Gastroesophageal sphincter (tissue), 4 donors: ENCODE results near the gene BRD3. TPM values are rescaled to one million over a fixed set of nuclear protein-coding genes. Genes with fewer than 3 reads are reported as not detected.

Source experiments
- ATAC-seq: fragments of 150-250 bp; one replicate; pipeline ENCODE4 v1.9.1; 2016; ENCODE audit warnings: mild to moderate bottlenecking, moderate library complexity
- H3K27ac ChIP-seq, 4 donors: fragments of 200-600 bp; sonication (generic) in 3 of 4; 1 replicate in 3 of 4; 2 replicates in 1 of 4; pipeline ENCODE4 v1.5.1; 2016 to 2019
- H3K27me3 ChIP-seq: fragments of 200-600 bp; sonication (generic); one replicate; pipeline ENCODE4 v1.5.1; 2019
- H3K36me3 ChIP-seq, 2 donors: fragments of 200-600 bp; sonication (generic); one replicate each; pipeline ENCODE4 v1.5.1; 2019; ENCODE audit warnings: control low read depth in 1 of 2
- H3K4me1 ChIP-seq, 3 donors: fragments of 200-600 bp; sonication (generic); 1 replicate in 2 of 3; 2 replicates in 1 of 3; pipeline ENCODE4 v1.5.1; 2016 to 2019; ENCODE audit warnings: control low read depth in 2 of 3
- H3K4me3 ChIP-seq, 2 donors: fragments of 200-600 bp; sonication (generic); one replicate each; pipeline ENCODE4 v1.5.1; 2019; ENCODE audit warnings: mild to moderate bottlenecking in 1 of 2, moderate library complexity in 1 of 2
- H3K9me3 ChIP-seq, 3 donors: fragments of 200-600 bp; sonication (generic); one replicate each; pipeline ENCODE4 v1.5.1; 2017 to 2019; ENCODE audit warnings: control low read depth in 2 of 3
- CTCF ChIP-seq, 4 experiments: fragments of 200-600 bp in 2 of 4; fragments of 450-650 bp in 2 of 4; sonication (generic) in 1 of 4; IDR thresholded peaks; one replicate each; pipeline ENCODE4 v1.5.1; 2017 to 2019; ENCODE audit warnings: antibody characterized with exemption in 4 of 4, mild to moderate bottlenecking in 2 of 4, moderate library complexity in 2 of 4
- EP300 ChIP-seq: sonication (generic); formaldehyde crosslinking; IDR thresholded peaks from one replicate; pipeline ENCODE4 v1.6.1; 2017; ENCODE audit warnings: antibody characterized with exemption, mild to moderate bottlenecking
- POLR2A ChIP-seq, 2 donors: fragments of 450-650 bp; IDR thresholded peaks; one replicate each; pipeline ENCODE4 v1.6.1; 2017; ENCODE audit warnings: antibody characterized with exemption in 2 of 2, mild to moderate bottlenecking in 2 of 2, moderate library complexity in 1 of 2
- POLR2AphosphoS5 ChIP-seq: sonication (generic); formaldehyde crosslinking; IDR thresholded peaks from one replicate; pipeline ENCODE4 v1.6.1; 2017; ENCODE audit warnings: antibody characterized with exemption
- WGBS, 2 donors: methylation state at CpG; one replicate each; pipeline ENCODE4 v1.1.5; 2018; ENCODE audit warnings: low coverage in 1 of 2; 5-methylcytosine and 5-hydroxymethylcytosine counted together
- total RNA-seq, 4 donors: library from RNA; depleted of rRNA; stranded (reverse); fragments of >200 nt; gene quantifications; one replicate each; pipeline ENCODE4 v1.1.0, GENCODE V29; 2016

Gene BRD3
- total RNA-seq, 4 donors from 2014 or later: 22.2 to 38.9 (median 27.2) TPM

GRCh38 chr9:134028076-134028475 lies 39.8 kb downstream of the BRD3 start:
- 80 to 89% methylated on average over 8 to 9 of the region's 9 CpGs for WGBS, 2 donors
- TF ChIP-seq EP300: no peak
- TF ChIP-seq POLR2AphosphoS5: no peak
- no peak for TF ChIP-seq CTCF (IDR thresholded peaks at IDR 0.05)
- no peak for TF ChIP-seq POLR2A (IDR thresholded peaks at IDR 0.05)
- ATAC-seq: no peak

GRCh38 chr9:134027561-134027960 lies 40.3 kb downstream of the BRD3 start:
- peaks cover 0 to 58% of the 10 kb centered on the region in 2 donors for H3K36me3 ChIP-seq
- no peak for ATAC-seq
- TF ChIP-seq POLR2AphosphoS5: no peak
- TF ChIP-seq EP300: no peak
- no peak for TF ChIP-seq CTCF (IDR thresholded peaks at IDR 0.05)
- no peak for TF ChIP-seq POLR2A (IDR thresholded peaks at IDR 0.05)
- H3K27ac ChIP-seq: no peak overlapping the region
- peaks cover 0 to 22% (median 9%) of the 10 kb centered on the region in 3 donors for H3K4me1 ChIP-seq
- no peak overlapping the region for H3K4me3 ChIP-seq
- 80% methylated on average over 5 of the region's 7 CpGs; no CpG with 5 or more reads in 1 of the 2 donors for WGBS, 2 donors
- no peaks in the 10 kb centered on the region for H3K27me3 ChIP-seq
- H3K9me3 ChIP-seq: no peaks in the 10 kb centered on the region

More at GRCh38 chr9:134028076-134028475, 39.8 kb downstream of the BRD3 start:
- Histone ChIP-seq H3K36me3 (peaks cover 0 to 63% of the 10 kb centered on the region in 2 donors), H3K27ac (no peak overlapping the region), H3K27me3 (no peaks in the 10 kb centered on the region), H3K4me3 (no peak overlapping the region), H3K4me1 (peaks cover 0 to 22% (median 9%) of the 10 kb centered on the region in 3 donors), H3K9me3 (no peaks in the 10 kb centered on the region)

- no peak overlapping the region for H3K4me3 ChIP-seq
- peaks cover 0 to 52% of the 10 kb centered on the region in 2 donors for H3K36me3 ChIP-seq
- no peak for ATAC-seq
Measured at GRCh38 chr9:134026981-134027380, 40.8 kb downstream of the BRD3 start.

GRCh38 chr9:134026581-134026980 lies 41.2 kb downstream of the BRD3 start:
- Histone ChIP-seq H3K4me1 (peaks cover 0 to 22% (median 9%) of the 10 kb centered on the region in 3 donors), H3K9me3 (no peaks in the 10 kb centered on the region), H3K36me3 (peaks cover 0 to 48% of the 10 kb centered on the region in 2 donors), H3K27ac (no peak overlapping the region), H3K4me3 (peak overlapping the region in 1 of 2 donors; percentile 99), H3K27me3 (no peaks in the 10 kb centered on the region)
- no peak for ATAC-seq
- no peak for TF ChIP-seq POLR2A (IDR thresholded peaks at IDR 0.05)
- no peak for TF ChIP-seq POLR2AphosphoS5
- no peak for TF ChIP-seq EP300
- no peak for TF ChIP-seq CTCF (IDR thresholded peaks at IDR 0.05)
- WGBS, 2 donors: 76 to 100% methylated on average over 1 to 2 of the region's 18 CpGs

More at GRCh38 chr9:134026981-134027380, 40.8 kb downstream of the BRD3 start:
- 86 to 92% methylated on average over 2 to 6 of the region's 8 CpGs for WGBS, 2 donors
- Histone ChIP-seq H3K27ac (no peak overlapping the region), H3K4me1 (peaks cover 0 to 22% (median 9%) of the 10 kb centered on the region in 3 donors), H3K9me3 (no peaks in the 10 kb centered on the region), H3K27me3 (no peaks in the 10 kb centered on the region)
- TF ChIP-seq POLR2A (IDR thresholded peaks at IDR 0.05) (no peak), EP300 (no peak), POLR2AphosphoS5 (no peak), CTCF (IDR thresholded peaks at IDR 0.05) (no peak)
